GM19193 (cell line): ENCODE data around the gene MAMSTR.

Source experiments
- POLR2A ChIP-seq: IDR thresholded peaks from 4 replicates; pipeline ENCODE4 v1.6.1; 2011; ENCODE audit not compliant: insufficient read depth, insufficient read length; ENCODE audit errors: extremely low read depth

MAMSTR gene

GRCh38 chr19:48665786-48666185 lies 53.7 kb downstream of the MAMSTR start:
- no peak for TF ChIP-seq POLR2A

DNA sequence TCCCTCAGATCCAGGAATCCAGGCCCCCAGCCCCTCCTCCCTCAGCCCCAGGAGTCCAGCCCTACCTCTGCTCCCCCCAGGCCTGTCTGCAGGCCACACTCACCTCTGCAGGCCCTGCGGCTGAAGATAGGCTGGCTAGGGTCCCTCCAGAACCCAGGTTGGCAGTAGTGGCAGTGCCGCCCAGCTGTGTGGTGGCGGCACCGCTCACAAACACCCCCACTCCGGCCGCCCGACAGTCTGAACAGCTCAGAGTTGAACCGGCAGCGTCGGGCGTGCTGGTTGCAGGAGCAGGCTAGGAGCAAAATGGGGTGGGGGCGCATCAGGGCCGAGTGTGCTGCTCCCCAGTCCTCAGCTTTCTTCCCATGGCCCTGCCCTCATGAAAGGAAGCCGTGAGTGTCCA lies 55.0 kb downstream of the MAMSTR start:
- TF ChIP-seq POLR2A, result no peak

DNA sequence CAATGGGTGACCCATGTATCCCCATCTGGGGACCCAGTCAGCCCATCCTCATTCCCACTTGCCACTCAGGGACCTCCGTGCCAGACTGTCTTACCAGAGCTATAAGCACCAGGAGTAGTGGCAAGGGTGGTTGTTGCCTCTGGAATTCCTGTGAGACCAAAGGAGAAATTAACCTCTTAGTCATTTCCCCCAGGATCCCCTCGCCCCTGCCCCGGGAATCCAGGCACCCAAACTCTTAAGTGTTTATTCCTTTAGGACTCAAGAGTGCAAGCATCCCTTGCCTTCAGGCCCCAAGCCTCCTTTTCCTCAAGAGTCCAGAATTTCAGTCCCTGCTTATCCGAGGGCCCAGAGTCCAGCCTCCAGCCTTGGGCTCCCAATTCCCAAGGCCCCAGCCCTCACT lies 55.9 kb downstream of the MAMSTR start:
- TF ChIP-seq POLR2A, result no peak
